Stimulated activated CD8-positive, alpha-beta memory T cell treated with anti-CD3 and anti-CD28 coated beads, Interleukin-15, amount 100 ng/mL, for 4 hours (primary cell): ENCODE data around the gene GPR17.

Experiments
- DNase-seq, 2 donors: peaks; one replicate each; pipeline ENCODE4 v3.0.0-alpha.2; 2020; ENCODE audit warnings: low read depth in 2 of 2

Gene GPR17

DNA sequence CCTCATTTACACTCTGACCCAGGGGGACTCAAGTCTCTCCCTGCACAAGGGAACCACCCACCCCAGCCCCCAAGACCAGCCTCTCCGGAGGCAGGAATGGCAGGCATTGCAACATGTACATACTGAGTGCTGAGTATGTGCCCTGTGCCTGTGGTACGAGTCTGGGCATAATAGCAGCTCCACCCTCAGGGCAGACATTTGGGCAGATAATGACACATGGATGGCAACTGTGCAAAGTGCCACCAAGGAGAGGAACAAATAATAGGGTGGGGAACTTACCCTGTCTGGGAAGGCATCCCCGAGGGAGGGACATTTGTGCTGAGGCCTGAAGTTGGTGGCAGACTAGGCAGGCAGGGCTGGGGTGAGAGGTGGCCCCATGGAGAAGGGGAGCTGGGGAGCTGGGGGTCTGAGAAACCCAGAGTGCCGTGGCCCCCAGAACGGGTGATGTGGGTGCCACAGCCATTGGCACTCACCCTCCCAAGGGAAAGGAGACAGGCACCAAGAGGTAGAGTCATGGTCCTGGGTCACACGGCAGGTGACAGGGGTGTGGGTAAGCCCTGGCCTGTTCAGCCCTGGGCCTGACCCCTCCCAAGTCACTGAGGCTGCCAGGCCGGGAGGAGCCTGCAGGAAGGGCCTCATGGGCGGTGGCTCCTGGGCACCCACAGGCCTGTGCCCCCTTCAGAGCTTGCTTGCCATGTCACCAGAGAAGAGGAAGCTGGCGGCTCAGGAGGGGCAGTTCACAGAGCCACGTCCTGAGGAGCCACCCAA, 15.7 kb upstream of the GPR17 start:
- no peak for DNase-seq

DNA sequence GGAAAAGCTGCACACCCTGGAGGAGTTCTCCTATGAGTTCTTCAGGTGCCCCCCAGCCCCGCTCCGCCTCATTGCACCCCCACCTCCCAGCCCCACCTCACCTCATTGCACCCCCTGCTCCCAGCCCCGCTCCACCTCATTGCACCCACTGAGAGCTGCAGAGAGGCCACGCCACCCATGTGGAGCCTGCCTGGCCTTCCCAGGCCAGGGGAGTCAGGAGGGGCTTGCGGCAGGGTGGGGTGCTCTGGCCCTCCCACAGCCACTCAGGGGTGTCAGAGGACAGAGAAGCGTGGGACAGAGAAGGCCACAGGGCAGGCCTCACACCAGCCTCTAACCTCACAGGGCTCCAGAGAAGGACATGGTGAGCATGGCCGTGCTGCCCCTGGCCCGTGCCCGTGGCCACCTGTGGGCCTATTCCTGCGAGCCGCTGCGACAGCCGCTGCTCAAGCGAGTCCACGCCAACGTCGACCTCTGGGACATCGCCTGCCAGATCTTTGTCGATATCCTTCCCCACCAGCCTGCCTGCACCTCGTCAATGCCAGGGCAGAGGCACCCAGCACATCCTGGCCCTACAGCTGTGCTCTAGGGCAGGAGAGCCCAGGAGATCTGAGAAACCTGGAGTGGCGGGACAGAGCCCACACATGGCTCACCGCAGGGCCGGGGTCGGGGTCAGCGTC, 15.0 kb upstream of the GPR17 start:
- no peak for DNase-seq

DNA sequence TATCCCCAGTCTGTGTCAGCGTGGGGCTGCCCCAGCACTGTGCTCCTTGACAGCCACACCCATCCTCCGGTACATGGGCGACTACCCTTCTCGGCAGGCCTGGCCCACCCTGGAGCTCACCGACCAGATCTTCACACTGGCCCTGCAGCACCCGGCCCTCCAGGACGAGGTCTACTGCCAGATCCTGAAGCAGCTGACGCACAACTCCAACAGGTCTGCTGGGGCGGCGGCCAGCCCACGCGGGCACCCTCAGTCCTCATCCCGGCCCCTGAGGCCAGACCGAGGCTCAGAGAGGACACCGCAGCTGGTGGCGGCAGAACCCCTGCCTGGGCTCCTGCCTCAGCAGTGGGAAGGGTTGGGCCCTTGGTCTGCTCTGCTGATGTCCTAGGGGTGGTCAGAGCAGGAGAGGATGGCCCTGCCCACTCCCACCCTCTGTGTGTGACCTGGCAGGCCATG, 14.4 kb upstream of the GPR17 start:
- no peak for DNase-seq

DNA sequence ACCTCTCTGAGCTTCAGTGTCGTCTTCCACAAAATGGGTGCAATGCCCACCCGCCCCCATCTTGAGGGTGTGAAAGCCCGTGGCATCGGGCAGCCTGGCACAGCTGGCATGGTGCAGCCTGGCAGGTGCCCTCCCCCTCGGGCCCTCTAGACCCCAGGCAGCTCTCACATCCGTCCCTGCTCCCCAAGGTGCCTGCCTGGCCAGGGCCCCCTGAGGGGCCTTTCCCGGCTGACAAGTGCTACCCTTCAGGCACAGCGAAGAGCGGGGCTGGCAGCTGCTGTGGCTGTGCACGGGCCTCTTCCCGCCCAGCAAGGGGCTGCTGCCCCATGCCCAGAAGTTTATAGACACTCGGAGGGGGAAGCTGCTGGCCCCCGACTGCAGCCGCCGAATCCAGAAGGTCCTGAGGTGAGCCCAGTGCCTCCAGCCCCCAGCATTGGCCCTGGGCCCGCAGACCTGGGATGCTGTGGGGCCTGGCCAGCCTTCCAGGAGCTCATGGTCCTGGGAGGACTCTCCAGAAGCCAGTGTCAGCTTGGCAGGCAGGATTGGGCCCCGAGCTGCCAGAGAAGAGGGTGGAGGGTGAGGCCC, 13.9 kb upstream of the GPR17 start:
- DNase-seq, result no peak

DNA sequence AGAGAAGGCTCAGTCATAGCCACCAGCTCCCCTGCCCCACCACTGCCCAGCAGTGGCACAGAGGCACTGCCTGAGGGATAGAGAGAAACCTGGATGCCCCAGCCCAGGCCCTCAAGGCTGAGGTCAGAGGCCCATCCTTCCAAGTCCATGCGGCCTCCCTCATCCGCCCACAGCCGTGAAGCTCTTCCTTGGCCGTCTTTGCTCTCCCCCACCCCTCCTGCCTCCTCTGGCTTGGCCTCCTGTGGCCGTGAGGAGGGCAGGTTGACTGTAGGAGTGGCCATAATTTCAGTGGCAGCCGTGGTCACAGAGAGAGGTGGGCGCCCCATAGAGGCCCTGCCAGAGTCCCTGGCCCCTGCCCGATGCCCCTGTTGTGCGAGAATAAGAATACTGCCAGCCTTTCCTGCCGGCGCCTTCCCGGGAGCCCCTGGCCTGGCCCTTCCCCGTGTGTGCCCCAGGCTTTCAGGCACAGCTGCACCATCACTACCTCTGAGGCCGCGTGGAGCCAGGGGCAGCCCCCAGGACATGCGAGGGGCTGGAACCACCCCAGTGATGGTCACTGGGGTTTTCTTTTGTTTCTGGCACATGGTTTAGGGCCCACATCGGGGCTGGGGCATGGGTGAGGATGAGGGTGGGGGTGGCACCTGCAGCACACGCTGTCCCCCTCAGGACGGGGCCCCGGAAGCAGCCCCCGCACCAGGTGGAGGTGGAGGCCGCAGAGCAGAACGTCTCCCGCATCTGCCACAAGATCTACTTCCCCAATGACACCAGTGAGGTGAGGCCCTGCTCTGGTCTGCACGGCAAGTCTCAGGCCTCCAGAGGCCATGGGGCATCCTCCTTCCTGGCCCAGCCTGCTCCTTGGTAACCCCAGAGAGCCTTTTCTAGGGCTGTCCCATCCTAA, 13.1 kb upstream of the GPR17 start:
- no peak for DNase-seq

DNA sequence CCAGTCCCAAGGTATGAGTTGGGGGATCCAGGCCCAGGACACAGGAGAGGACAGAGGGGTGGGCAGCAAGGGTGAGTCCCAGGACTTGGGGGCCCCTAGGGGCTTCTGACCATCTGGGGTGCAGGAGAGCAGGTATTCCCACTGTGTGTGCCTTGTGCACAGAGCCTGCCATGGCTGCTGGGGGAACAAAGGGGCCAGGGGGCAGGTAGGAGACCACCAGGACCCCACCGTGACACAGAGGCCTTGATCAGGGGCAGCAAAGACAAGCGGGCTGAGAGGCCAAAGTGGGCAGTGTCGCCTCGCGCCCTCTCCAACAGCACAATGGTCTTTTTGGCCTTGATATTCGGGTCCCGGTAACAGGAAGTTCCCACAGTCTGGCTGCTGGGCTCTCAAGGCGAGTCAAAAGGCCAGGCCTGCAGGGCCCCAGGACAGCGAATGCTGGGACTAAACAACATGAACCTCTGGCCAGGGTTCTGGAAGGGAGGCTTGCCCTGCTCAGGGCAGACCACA, 12.3 kb upstream of the GPR17 start:
- no peak for DNase-seq

DNA sequence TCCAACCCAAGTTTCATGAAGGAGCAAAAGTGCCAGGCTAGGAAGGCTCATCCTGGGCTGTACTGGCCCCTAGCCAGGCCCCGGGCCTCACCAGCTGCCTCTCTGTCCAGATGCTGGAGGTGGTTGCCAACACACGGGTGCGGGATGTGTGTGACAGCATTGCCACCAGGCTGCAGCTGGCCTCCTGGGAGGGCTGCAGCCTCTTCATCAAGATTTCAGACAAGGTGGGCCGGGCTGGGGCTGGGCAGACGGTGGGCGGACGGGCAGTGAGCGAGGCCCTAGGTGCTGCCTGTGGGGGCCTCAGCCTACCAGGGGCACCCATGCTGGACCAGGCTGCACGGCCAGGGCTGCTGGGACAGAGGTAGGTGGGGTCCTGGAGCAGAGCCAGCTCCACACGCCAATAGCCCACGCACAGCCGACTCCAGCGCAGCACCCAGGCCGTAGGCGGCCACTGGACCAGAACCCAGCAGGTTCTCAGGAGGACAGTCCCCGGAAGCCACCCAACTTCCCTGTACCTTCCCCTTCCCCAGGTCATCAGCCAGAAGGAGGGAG, 11.8 kb upstream of the GPR17 start:
- DNase-seq, result no peak

DNA sequence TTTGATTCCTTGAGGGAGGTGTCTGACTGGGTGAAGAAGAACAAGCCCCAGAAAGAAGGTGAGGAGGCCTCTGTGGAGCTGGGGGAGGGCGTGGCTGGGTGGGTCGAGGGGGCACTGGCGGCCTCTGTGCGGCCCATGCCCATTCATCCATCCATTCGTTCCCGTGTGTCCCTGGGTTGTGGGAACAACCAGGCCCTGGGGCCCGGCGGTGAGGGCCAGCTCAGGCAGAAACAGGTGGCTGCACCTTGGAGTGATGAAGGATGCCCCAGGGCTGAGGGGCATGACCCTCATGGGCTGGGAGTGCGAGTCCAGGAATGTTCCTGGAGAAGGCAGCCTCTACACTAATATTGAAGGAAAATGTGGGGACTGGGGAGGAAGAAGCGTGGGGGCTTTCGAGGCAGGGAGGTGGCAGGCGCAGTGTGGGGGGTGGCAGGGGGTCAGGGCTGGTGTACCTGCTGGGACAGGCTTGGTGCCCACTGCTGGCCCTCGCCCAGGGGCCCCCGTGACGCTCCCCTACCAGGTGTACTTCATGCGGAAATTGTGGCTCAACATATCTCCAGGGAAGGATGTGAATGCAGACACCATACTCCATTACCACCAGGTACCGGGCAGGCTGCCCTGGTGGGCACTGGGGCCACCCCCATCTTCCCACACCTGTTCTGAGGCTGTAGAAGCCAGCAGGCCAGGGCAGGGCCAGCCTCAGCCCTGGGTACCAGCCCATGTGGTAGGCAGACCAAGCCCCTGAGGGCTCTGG, 11.2 kb upstream of the GPR17 start:
- no peak for DNase-seq

DNA sequence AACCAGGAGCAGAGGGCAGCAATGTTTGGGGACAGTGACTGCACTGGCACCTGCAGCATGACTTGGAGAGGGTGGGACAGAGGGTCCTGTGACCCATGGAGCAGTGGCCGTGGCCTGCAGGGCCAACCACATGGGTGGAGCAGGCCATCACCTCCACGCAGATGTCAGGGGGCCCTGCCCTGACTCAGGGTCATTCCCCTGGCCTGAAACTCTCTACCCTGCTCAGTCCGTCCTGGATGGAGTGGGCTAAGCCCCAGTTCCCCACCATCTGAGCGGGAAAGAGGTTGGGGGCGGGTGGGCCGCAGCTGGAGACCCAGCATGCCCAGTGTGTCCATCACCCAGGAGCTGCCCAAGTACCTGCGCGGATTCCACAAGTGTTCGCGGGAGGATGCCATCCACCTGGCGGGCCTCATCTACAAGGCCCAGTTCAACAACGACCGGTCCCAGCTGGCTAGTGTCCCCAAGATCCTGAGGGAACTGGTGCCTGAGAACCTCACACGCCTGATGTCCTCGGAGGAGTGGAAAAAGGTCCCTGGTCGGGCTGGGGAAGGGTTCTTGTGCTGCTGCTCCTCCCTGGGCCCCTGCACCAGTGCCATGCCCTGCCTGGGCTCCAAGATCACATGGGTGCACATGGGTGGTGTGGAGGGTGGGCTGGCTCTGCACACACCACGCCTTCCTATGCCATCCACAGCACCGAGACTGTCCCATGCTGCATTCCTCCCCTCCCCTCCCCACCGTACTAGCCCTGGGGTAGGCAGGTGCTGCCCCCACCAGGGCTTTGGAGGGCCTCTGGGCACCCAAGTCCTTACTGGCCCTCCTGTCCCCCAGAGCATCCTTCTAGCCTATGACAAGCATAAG, 10.3 kb upstream of the GPR17 start:
- no peak for DNase-seq

DNA sequence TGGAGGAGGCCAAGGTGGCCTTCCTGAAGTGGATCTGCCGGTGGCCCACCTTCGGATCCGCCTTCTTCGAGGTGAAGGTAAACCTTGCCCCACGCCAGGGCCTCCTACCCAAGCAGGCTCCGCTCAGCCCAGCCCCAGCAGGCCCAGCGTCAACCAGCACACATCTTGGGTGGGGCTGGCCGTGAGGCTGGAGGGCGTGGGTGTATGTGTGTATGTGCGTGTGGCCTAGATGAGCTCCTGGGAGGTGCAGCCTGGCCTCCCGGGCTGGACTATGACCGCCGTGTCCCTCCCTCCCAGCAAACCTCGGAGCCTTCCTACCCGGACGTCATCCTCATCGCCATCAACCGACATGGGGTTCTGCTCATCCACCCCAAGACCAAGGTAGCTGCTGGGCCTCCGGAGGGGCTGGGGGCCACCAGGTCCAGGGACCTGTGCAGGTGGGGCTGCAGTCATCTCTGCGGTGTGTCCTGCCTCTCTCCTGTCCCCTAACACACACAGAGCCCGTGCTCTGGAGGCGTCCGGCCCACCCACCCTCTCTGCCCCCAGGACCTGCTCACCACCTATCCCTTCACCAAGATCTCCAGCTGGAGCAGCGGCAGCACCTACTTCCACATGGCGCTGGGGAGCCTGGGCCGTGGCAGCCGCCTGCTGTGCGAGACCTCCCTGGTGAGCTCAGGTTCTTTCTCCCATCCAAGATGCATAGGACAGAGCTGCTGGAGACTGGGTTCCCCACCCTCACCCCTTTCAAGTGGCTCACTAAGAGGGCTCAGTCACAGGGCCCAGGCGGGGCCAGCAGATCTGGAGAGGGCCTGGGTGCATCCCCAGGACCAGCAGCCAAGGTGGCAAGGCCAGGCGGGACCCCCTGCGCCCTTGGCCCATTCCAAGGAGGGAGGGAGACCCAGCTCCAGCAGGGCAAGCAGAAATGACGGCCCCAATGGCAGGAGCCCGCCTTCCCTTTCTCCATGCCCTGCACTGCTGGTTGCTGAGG, 9.4 kb upstream of the GPR17 start:
- no peak for DNase-seq

DNA sequence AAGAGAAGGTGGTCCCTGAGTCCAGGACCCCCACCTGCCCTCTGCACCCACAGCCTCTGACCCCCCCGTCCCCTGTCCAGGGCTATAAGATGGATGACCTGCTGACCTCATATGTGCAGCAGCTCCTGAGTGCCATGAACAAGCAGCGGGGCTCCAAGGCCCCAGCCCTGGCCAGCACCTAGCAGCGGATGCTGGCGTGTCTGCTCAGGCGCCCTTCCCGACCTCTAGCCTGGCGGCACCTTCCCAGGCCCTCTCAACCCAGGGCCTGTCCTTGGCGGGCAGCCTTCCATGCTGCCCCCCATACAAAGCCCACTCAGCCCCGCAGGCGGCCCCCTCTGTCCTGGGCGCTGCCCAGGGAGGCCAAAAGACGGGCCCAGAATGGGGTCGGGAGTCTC, 8.7 kb upstream of the GPR17 start:
- no peak for DNase-seq

DNA sequence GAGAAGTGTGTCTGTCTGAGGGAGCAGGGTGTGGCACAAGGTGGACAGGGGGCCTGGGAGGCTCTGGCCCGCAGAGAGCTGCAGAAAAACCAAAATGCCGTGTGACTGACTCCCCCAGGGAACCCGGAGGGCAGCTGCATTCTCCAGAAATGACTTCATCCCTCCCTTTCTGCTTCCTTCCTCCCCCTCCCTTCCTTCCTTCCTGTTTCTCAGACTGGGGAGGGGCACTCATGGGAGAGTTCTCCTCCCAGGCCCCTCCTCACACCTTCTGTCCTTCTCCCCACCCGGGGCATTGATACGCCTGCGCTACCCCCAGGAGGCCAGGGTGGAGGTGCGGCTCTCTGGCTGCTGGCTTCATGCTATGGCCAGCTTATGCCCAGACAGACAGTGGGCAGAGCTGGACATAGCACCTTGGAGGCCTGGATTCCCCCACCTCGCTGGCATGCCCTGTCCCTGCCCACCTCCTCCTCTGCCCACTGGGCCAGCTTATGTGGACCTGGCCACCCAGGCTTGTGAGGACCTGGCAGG, 8.2 kb upstream of the GPR17 start:
- no peak for DNase-seq

DNA sequence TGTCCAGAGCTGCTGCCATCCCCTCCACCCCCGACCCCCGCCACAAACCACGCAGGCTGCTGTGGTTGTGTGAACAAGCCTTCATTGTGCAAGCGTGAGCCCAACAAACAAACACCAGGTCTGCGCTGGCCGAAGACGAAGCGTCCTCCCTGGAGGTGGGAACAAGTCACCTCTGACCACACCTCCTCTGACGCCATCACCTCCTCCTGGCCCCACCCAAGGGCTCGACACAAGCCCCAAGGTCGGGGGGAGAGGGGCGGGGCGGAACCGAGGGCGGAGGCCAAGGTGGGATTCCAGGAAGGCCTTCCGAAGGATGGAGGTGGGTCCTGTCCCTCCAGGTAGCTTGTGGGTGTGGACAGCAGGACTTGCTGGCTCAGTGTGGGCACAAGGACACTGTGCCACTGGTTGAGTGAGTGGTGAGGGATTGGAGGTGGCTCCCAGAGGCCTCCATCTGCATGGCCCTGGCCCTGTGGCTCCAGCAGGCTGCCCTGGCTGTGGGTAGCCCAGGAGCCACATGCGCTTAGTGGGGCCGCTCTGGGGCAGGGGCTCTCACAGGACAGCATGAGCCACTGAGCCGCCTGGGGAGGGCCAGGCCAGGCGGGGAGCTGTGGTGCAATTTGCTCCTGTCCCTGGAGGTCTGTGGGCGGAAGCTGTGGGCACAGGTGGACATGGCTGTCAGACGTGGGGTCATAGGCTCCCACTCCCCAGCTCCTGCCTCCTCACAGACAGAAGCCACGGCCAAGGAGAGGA, 7.4 kb upstream of the GPR17 start:
- DNase-seq, result no peak

DNA sequence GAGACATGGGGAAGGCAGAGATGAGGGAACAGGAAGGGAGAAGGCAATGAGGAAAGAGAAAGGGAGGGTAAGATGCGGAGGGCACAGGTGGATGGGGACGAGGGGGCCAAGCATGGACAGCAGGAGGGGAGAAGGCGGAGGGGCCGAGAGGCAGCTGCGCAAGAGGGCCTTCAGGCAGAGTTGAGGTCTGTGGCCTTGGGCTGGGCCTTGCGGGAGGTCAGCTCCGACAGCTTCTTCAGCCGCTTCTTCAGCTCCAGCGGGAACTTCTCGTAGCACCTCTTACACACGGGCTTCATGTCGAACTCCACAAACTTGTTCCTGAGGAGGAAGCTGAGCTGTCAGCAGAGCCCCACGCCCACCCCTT, 6.9 kb upstream of the GPR17 start:
- no peak for DNase-seq

DNA sequence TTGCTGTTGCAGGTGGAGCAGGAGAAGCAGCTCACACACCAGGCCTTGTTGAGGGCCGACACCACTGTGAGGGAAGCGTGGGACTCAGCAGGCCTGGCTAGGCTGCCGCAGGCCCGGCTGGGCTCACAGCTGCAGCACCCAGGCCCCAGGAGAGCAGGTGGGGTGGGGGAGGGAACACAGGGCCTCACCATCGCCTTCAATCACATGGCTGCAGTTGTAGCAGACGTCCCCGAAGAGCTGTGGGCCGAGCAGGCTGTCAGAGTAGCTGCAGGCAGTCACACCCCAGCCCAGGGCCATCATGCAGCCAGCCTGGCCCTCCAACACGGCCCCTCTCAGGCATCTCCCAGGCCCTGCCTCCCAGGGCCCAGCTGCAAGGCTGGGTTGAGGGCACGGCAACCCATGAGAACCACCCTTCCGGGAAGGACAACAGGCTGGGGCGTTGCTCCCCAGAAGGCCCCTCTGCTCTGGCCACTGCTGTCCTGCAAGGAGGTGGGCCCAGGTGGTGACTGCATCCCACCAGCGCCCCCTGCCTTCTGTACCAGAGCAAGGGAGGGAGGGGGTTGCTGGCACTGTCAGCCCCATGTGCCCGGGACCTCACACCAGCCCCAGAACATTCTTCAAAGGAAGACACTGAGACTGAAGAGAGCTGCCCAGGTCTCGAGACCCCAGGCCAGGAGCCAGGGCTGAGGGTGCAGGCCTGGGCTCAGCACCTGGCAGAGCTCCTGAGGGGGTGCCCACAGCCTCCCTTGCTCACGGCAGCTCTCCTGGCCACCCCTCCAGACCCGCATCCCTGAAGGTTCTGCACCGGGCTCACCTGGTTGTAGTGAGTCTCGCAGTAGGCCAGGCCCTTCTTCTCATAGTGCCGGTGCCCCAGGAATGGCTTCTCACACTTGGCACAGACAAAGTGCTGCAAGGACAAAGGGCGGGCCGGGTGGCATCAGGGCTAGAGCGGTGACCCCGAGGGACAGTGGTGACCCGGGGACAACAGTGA, 5.6 kb upstream of the GPR17 start:
- DNase-seq, result no peak

DNA sequence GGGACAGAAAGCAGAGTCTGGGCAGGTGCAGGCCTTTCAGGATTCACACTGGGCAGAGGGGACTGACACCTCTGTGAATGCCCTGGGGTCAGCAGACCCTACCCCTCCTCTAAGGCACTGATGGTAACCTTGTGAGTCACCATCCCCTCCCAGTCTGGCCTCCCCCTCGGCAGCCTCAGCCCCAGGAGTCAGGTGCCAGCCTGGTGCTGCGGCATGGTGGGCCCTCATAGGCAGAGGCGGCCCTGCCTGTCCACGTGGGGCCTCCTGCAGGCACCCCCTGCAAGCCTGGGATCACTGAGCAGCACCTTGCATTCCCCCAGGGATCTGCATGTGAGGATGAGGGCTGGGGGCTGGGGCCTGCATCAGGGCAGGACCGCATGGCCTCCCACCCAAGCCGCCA, 4.8 kb upstream of the GPR17 start:
- DNase-seq, result no peak
